Activated CD4-positive, alpha-beta T cell treated with anti-CD3 and anti-CD28 coated beads for 36 hours (primary cell): Measurements from ENCODE around the gene CBFA2T3. TPM values are rescaled to one million over a fixed set of nuclear protein-coding genes. Genes with fewer than 3 reads are reported as not detected.

Experiments used
- total RNA-seq, 2 experiments: library from RNA; stranded (reverse); gene quantifications; one replicate each; pipeline ENCODE4 v1.2.3, GENCODE V29; 2021

The CBFA2T3 gene
- total RNA-seq, 2 experiments from 2014 or later: 0.30 to 0.34 TPM

Other genes starting within 250 kb of the CBFA2T3 start
- 100 to 1,000 TPM; 105 to 126 TPM for gene PIEZO1, start 192.0 kb downstream of the CBFA2T3 start, total RNA-seq
- gene CDT1, start 173.4 kb downstream of the CBFA2T3 start, total RNA-seq: 100 to 1,000 TPM; 136 to 182 TPM
- 100 to 1,000 TPM; 105 to 179 TPM for gene APRT, start 165.3 kb downstream of the CBFA2T3 start, total RNA-seq
- 10 to 100 TPM; 20.1 TPM for gene GALNS, start 120.3 kb downstream of the CBFA2T3 start, total RNA-seq
- 10 to 100 TPM; 43.3 to 50.7 TPM for gene TRAPPC2L, start 120.1 kb downstream of the CBFA2T3 start, total RNA-seq
- gene PABPN1L, start 110.5 kb downstream of the CBFA2T3 start, total RNA-seq: not detected
- gene ACSF3, start 116.6 kb upstream of the CBFA2T3 start, total RNA-seq: 10 to 100 TPM; 39.7 to 41.7 TPM
- gene CDH15, start 194.5 kb upstream of the CBFA2T3 start, total RNA-seq: not detected
- 1 to 10 TPM in 1 of 2 experiments, under 1 TPM in 1; 0.49 to 1.3 TPM for gene SLC22A31, start 223.3 kb upstream of the CBFA2T3 start, total RNA-seq
- gene ZNF778, start 240.5 kb upstream of the CBFA2T3 start, total RNA-seq: 1 to 10 TPM; 4.7 to 5.0 TPM